ENCODE data around the gene DNAH8.
"Not testable (repeated sequence)": the region's sequence is repeated elsewhere in the genome, so short reads cannot be mapped to it uniquely, and the experiment has no call there.

The DNAH8 gene

DNA sequence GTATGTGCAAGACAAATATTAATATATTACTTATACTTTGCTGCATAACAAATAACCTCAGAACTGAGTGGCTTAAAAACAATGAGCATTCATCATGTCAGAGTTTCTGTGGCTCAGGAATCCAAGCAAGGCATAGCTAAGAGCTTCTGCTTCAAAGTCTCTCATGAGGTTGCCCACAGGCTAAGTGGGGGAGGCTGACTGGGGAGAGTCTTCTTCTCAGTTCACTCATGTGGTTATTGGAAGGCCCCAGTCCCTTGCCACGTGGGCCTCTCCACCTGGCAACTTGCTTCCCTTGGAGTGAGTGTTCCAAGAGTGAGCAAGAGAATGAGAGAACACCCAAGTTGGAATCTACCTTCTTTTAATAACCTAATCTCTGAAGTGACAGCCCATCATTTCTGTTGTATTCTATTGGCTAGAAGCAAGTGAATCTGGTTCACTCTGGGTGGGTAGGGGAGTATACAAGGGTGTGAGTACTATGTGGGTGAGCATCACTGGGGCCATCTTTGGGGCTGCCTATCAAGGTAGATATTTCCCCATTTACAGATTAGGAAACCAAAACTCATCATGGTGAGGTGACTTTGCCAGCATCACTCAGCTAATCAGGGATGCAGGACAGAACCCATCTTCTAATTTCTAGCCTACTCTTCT is 36.0 kb downstream of the DNAH8 start:
- no peak for DNase-seq

DNA sequence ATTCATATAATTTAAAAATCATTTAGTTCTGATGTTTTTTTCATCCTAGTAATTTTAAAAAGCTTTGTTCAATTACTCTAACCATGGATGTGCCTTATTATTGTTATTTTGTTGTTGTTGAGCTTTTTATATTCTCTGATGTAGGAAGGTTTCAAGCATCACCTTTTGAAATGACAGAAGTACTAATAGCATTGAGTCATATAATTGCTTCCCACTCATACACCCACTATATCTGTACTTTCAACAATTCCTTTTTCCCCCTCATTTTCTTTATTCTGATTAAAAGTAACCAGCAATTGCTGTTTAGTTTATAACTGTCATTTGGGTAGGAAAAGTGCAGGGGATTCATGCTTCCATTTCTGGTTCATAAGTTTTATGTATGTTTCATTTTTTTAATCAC is 38.6 kb downstream of the DNAH8 start:
- no peak for DNase-seq

DNA sequence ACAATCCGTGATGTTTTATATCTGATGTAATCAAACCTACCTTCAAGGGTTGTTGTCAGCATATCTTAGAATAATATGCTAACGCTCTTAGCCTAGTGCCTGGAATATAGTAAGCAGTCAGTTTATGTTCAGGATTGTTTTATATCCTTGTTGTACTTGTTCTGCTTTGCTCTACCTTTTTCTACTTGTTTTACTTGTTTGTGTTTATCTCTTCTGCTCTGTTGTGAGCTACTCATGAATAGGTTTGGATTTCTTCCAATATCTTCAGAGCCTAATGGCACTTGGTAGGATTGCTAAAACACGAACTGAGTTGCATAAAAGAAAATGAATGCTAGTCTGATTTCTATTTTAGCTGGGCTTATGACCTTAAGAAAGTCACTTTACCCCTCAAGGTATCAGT is 40.1 kb downstream of the DNAH8 start:
- DNase-seq, result no peak

DNA sequence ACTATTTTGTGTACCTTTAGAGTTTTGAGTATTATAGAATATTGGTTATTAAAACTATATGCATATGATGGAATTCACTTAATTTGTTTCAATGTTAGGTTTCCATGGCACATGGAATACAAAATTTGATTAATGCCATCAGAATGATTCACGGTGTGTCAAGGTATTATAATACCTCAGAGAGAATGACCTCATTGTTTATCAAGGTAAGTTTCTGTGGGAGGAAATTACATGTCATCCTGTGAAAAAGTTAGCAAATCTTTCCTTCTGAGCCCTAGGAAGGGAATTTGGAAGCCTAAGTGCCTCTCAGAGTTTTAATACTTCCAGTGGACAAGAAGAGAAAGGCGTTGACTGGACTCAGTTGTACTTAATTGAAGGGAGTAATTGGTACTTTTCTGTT is 40.8 kb downstream of the DNAH8 start:
- DNase-seq, result no peak

DNA sequence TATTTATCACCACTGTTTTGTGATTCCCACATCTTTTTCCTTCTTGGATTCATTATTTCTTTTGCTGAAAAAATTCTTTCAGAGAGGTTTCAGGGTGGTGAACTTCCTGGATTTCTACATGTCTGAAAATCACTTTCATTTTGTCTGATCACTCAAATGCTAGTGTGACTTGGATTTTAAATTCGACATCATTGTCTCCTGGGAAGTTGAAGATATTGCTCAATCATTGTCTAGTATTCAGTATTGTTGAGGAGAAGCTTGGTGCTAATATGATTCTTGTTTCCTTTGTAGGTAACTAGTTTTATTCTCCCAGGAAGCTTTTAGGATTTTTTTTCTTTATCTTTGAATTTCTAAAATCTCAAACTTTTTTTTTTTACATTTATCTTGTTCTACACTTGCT is 45.0 kb downstream of the DNAH8 start:
- no peak for DNase-seq

DNA sequence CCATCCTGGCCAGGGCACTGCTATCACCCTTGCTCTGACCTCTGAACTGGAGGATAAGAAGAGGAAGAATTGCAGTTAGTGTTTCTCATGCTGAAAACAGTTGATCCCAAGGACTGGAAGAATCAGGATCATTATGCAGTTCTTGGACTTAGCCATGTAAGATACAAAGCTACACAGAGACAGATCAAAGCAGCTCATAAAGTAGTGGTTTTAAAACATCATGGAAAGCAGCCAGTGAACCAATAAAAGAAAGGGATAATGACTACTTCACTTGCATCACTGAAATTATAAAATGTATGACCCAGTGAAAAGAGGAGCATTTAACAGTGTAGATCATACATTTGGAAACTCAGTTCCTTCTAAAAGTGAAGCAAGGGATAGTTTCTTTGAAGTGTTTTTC is 47.7 kb downstream of the DNAH8 start:
- DNase-seq, result no peak

DNA sequence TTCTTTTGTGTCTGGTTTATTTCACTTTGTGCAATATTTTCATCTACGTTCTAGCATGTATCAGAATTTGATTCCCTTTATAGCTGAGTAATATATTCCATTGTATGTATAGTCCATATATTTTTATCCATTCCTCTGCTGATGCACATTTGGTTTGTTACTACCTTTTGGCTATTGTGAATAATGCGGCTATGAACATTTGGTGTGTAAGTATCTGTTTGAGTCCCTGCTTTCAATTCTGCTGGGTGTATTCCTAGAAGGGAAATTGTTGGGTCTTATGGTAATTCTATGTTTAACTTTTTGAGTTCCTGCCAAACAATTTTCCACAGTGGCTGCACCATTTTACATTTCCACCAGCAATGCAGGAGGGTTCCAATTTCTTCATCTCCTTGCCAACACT is 52.4 kb downstream of the DNAH8 start:
- no peak for DNase-seq

DNA sequence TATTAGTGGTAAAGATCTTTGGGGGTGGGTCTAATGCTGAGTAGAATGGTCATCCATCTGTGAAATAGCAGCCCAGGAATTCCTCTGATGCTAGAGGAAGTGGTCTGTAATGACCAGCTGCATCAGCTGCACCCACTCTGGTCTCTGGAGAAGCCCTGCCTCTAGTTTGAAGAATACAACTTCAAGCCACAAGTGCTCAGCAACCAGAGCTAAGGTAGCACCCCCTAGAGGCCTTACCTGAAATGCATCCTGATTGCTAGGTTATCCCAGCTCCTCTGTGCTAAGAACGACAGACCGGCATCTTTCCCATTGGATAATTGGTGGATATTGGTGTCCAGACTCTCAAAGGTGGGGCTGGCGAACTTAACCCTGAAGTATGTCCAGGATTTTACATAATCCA is 58.2 kb downstream of the DNAH8 start:
- no peak for DNase-seq

DNA sequence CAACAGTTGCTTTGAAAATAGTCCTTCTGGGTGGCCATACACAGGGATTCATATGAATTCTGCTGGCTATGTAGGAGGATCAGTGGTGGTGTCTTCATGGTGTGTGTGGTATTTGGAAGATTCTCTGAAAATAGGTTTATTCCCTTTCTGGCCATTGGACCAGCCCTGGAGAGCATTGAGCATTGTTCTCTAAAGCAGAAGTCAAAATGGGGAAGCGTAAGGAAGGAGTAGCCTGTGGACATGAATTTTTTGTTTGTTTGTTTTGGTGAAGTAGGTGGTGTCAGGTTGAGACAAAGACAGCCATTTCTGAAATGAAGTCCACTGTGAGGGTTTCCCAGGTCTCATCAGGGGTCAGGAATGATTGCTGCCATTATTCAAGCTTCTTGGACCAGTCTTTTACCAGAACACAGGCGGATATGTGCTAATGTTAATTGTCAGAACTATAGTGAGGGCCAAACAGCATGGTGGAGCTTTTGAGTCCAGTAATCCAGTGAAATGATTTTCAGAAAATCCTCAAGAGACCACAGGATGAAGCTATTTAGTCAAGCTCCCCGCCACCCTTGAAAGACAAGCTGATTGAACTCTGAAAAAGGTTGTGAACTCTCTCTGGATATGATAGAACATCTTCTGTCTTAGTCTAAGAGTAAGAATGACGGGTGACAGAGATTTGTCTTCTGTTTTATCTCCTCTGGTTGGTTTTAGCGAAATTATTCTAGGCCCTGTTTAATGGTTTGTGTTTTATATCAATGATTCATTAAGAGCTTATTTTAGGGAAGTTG is 60.0 kb downstream of the DNAH8 start:
- no peak for DNase-seq

DNA sequence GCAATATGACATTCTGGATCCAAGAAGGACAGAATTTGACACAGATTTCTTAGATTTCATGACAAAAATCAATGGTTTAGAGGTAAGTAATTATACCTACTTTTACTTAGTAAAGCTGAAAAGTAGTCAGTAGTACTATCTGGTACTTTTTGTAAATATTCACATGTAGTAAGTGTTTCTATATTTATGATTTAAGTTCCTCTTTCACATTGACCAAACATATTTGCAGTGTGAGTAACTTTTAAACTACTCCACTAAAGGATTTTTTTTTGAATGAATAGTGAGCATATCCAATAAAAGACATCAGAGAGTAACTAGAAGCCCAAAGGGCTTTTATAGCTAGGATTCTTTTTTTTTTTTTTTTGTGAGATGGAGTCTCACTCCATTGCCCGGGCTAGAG is 60.8 kb downstream of the DNAH8 start:
- no peak for DNase-seq

DNA sequence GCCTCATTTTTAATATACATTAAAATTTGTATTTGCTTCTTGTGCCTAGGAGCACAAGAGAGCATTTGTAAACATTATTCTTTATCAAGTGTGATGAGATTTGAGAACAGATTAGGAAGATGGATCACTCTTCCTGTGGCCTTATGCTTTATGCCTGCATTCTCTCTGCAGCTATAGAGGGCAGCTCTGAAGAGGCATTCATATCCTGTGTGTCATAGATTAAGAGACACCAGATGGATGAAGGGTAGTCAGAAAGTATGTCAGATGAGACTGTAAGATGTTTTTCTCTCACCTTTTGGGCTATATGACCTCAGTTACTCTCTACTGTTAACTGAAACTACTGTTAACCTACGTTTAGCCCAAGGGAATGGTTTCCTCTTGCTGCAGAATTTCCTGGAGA is 61.4 kb downstream of the DNAH8 start:
- DNase-seq, result no peak

DNA sequence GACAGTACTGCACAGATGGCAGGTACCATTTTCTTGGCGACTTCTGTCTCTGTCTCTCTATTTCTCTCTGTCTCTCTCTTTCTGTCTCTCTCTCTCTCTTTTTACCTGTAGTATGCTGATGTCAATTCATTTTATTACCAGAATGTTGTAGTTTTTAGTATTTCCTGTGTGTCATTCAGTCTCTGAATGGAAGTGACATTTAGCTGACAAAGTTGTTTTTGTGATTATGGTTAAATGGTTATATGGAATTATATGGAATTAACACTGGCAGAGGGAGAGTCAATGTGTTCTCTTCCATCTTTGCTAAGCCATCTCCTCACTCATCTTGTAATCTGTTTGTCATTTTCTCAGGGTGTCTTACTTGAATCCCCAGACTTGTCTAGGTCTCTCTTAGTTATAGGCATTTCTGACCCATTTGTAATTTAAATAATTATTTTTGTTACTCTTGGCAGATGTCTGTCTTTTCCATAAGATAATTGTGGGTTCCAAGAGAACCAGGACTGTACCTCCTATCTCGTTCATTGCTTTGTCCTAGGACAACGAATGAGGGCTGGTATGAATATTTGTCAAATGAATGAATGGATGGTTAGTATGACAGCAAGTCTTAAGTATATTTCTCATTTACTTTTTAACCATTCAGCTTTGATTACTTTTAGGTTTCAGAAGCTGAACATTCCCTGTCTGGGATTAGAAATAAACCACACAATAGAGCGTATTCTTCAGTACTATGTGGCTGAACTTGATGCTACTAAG is 64.4 kb downstream of the DNAH8 start:
- no peak for DNase-seq

DNA sequence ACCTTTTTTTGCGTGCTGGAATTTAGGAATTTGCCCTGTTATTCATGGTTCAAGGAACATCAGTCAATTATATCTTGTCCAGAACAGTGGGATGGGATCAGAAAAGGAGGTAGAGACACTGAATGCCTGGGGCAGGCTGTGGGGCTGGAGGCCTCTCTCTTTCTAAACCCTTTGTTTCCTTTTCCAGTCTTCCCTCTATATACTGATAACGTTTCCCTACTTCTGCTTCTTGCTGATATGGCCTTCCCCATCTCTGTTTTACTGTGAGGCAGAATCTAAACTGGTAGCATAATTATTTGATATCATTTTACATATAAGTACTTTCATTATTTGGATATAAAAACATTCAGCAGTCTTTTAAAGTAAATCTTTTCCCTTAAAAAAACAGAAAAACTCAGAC is 67.5 kb downstream of the DNAH8 start:
- DNase-seq, result no peak

DNA sequence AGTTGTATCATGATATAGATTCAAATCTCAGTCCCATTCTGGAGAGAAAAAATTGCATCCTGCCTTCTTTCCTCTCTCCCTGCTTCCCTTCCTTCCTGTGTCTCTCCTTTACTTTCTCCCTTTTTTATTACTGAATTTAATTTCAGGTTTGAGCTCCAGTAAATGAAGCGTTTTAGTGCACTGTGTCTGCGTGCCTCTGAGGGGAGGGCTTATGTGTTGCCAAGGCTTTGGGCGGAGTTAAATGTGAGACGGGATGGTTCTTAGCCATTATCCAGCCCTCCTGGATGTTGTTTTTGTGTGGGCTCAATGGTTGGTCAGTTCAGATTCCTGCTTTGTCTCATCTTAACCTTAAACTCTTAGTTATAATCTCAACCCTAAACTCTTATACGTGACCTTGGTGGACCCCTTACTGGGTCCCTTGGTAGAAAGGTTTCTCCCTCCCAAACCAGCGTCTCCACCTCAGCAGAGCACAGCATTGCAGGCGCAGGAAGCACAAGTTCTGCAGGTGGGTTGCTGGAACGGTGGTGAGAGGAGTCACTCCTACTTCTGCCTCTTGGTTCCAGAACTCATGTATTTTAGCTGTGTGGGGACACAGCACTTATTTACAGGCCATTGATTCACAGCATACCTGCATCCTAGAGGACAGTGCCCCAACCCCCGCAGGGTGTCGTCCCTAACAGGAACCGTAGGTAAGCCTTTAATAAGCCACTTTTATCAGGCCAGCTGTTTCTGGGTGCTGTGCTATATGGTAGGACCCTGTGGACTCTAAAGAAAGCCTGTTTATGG is 68.5 kb downstream of the DNAH8 start:
- DNase-seq, result no peak

DNA sequence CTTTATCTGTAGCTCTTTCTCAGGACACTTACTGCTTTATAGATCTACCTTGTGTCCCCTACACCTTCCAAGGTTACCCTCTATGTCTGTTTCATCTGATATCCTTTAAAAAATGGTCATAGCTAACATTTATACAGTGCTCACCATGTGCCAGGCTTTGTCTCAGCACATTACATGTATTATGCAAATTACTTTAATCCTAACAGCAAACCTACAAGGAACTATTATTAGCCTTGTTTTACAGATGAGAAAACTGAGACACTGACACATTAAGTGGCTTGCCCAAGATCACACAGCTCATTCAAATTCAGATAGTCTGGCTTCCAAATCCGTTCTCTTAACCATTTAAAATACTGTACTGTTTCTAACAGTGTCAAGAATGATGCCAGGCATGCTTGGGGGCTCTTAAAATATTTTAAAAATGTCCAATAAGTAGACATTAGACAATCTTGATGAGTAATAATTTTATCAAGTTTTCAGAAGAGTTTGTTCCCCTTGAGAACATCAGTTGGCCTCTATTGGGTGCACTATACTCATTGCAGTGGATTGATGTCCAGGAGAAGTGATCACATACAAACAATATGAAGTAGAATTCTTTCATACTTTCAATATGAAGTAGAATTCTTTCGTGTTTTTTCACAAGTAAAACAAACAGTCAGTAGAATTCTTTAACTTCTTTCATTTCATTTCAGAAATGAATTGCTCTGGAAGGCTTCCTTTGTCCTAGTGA is 69.6 kb downstream of the DNAH8 start:
- DNase-seq, result no peak

DNA sequence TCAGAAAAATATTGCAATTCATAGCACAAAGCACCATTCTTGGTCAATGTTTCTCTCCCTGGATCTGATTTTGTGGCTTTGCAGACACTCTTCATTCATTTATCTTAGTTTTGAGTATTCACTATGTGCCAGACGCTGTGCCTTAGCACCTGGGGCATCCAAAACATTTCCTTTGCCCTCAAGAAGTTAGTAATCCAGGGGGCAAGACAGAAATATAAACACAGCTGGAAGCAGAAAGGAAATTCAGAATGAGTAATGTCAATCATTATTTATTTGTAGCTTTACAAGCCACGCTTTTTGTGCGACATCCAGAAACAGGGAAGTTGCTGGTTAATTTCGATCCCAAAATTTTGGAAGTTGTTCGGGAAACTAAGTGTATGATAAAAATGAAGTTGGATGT is 71.4 kb downstream of the DNAH8 start:
- no peak for DNase-seq

DNA sequence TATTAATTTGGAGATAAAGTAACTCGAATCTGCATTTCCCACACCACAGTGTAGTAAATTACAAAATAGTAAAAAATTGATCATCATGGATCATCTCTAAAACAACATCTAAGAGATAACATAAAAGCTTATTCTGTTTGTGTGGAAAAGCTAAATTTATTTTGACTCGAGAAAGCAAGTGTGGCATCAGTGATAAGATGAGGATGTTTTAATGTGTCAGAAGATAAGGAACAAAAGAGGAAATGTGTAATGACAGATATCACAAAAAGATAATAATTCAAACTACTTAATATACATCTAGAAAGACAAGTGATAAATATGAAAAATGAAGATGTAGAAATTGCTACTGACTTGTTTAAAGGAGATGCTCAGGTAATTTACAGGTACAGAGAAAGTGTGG is 74.1 kb downstream of the DNAH8 start:
- DNase-seq, result no peak

DNA sequence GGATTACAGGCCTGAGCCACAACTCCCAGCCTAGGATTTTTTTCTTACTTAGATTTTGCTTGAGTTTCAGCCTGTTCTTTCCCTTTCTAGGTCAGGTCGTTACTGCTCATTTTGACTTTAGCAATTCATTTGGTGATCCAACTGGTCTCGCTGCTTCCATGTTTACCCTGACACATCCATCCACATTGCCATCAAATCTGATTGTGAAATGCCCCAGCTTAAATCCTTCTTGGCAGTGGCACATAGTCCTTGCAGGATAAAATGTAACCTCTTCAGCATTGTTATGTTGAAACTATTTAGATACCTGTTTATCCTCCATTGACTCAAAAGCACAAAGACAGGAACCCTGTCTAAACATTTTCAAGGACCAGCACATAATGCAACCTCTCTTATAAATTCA is 77.2 kb downstream of the DNAH8 start:
- no peak for DNase-seq

DNA sequence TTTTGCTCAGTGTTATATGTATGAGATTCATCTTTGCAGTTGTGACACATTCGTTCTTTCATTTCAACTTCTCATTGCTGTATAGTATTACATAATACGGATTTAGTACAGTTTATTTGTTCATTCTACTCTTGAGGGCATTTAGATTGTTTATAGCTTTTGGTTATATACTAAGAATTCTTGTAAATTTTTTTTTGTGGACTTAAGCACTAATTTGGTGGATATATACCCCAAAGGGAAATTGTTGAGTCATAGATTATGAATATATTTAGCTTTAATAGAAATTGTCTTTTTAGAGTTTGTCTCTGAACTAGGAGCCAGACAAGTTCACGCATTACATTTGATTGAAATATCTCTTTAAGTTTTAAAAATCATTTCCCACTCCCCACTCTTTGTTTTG is 79.6 kb downstream of the DNAH8 start:
- no peak for DNase-seq

DNA sequence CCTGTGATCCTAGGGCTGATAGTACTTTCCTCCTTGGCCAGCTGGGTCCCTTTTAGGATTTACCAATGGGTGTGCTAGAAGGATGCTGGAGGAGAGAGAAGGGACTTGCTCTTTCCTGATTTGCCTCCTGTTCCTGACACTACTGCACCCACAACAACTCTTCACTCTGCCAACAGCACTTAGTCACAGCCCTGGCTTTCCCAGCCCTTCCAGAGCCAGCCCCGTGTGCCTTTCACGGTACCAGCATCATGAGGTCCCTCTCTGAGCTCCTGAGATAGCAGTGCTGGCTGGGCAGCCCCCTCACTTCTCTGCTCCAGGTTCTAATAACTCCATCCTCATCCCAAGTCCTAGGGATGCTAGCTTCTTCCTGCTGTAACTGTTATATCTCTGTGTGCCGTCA is 80.9 kb downstream of the DNAH8 start:
- DNase-seq, result no peak

DNA sequence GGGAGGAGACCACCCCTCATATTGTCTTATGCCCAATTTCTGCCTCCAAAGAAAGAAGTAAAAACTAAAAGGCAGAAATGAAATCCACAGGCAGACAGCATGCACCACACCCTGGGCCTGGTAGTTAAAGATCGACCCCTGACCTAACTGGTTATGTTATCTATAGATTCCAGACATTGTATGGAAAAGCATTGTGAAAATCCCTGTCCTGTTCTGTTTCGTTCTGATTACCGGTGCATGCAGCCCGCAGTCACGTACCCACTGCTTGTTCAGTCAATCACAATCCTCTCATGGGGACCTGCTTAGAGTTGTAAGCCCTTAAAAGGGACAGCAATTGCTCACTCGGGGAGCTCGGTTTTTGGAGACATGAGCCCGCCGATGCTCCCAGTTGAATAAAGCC is 81.3 kb downstream of the DNAH8 start:
- not testable (repeated sequence) for DNase-seq

DNA sequence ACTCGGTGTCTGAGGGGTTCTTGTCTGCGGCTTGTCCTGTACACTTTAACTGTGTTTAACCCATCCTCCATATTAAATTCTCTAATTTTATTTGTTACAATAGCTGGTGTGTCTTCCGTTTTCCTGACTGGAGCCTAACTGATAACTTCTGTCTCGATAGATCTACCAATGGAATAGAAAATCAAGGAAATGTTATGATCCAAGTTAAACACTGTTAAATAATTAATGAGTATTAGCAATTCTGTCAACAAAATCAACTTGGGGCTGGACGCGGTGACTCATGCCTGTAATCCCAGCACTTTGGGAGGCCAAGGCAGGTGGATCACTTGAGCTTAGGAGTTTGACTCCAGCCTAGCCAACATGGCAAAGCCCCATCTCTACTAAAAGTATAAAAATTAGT is 81.7 kb downstream of the DNAH8 start:
- DNase-seq, result no peak

DNA sequence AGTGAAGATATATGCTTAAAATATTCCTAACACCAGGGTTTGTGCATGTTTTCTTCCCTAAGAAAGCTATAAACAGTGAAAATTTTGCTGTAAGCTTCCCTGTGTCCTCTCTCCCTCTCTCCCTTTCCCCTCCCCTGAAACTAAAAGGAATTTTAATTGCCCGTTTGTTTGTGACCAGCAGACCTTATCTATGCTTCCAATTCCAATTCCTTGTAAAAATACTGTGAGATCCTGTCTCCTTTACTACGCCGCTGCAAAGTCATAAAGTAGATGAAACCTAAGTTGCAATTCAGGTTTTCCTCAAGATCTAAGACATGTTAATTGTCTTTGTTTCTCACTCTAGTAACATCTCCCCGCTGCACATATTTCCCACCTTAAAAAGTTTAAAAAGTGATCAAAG is 82.3 kb downstream of the DNAH8 start:
- no peak for DNase-seq

Measured in activated T-cell treated with anti-CD3 and anti-CD28 coated beads for 4 hours (primary cell).